Measurements from ENCODE around the gene NCAPH2.

Gene NCAPH2

DNA sequence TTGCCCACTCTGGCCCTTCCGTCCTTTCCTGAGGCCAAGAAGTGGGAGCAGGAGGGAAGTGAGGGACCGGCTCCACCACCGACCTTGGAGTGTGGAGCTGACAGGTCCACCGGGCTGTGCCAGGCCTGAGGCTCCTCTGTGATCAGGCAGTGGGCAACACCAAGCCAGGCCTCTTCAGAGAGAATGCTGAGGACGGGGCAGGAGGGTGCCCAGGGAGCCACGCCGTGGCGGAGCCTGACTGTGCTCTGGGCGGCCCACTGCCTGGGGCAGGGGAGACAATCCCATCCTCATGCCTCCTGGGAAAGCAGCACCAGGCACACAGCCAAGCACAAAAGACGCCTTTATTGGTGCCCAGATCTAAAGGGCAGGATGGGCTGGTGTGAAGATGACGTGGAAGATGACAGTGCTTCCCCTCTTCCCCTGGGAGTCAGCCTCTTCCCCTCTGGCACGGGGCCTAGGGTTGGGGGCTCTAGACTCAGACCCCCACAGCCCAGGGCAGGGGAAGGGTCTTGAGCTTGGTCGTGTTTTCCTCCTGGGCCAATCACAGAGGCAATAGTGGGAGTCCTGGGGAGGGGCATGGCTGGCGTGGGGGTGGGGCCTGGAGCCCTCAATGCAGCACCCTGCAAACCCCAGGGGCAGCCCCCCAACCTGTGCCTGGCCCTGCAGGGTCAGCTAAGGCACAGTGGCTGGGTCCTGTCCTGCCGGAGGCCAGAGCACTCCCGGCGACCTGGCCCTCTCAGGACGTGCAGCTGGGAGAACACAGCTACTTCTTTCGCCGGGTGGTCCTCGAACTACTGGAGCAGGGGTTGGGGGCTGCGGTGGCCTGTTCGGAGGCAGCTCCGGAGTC lies 5.2 kb upstream of the NCAPH2 start:
- in situ Hi-C loops (cut with MboI; ENCODE audit: low sequenced_read_pairs, unreplicated experiment), result no loop called here
- TF ChIP-seq, protein P1, sequence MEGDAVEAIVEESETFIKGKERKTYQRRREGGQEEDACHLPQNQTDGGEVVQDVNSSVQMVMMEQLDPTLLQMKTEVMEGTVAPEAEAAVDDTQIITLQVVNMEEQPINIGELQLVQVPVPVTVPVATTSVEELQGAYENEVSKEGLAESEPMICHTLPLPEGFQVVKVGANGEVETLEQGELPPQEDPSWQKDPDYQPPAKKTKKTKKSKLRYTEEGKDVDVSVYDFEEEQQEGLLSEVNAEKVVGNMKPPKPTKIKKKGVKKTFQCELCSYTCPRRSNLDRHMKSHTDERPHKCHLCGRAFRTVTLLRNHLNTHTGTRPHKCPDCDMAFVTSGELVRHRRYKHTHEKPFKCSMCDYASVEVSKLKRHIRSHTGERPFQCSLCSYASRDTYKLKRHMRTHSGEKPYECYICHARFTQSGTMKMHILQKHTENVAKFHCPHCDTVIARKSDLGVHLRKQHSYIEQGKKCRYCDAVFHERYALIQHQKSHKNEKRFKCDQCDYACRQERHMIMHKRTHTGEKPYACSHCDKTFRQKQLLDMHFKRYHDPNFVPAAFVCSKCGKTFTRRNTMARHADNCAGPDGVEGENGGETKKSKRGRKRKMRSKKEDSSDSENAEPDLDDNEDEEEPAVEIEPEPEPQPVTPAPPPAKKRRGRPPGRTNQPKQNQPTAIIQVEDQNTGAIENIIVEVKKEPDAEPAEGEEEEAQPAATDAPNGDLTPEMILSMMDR (IDR thresholded peaks at IDR 0.05; ENCODE audit: borderline replicate concordance, control extremely low read depth, extremely low read depth, insufficient read depth, missing control alignments), result no peak
- DNase-seq (ENCODE audit: low spot score), result no peak

DNA sequence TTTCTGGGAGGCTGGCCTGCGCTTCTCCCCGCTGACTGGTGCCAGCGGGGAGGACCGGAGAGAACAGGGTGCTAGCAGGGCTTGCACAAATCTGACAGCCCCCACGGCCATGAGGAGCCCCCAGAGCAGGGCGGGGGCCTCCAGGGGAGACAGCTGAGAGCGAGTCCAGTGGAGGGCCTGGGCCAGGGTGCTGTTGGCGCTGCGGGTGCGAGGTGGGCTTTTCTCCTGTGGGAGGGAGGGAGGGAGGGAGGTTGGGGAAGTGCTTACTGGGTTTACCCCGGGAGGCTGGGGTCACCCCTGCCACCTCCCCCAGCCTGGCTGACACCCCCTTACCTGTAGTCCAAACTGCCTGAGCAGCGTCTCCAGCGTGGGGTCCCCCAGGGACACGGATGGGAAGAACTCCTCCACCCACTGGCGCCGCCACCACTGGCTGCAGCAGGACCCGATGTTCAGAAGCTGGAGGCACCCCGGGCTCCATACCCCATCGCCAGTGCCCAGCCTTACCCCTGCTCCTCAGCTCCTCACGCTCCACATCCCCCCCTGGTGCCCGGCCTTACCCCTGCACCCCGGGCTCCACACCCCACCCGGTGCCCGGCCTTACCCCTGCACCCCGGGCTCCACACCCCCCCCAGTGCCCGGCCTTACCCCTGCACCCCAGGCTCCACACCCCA lies 4.4 kb upstream of the NCAPH2 start:
- TF ChIP-seq, protein P1 (IDR thresholded peaks at IDR 0.05; ENCODE audit: borderline replicate concordance, control extremely low read depth, extremely low read depth, insufficient read depth, missing control alignments), result no peak

GRCh38 chr22:50504369-50505211 lies 3.4 kb upstream of the NCAPH2 start:
- DNase-seq (ENCODE audit: low spot score), result no peak
- in situ Hi-C loops (cut with MboI; ENCODE audit: low sequenced_read_pairs, unreplicated experiment), result no loop called here
- TF ChIP-seq, protein P1 (IDR thresholded peaks at IDR 0.05; ENCODE audit: borderline replicate concordance, control extremely low read depth, extremely low read depth, insufficient read depth, missing control alignments), result no peak

More for the DNA sequence above, 4.4 kb upstream of the NCAPH2 start:
- DNase-seq (ENCODE audit: low spot score), result no peak
- in situ Hi-C loops (cut with MboI; ENCODE audit: low sequenced_read_pairs, unreplicated experiment), result no loop called here

DNA sequence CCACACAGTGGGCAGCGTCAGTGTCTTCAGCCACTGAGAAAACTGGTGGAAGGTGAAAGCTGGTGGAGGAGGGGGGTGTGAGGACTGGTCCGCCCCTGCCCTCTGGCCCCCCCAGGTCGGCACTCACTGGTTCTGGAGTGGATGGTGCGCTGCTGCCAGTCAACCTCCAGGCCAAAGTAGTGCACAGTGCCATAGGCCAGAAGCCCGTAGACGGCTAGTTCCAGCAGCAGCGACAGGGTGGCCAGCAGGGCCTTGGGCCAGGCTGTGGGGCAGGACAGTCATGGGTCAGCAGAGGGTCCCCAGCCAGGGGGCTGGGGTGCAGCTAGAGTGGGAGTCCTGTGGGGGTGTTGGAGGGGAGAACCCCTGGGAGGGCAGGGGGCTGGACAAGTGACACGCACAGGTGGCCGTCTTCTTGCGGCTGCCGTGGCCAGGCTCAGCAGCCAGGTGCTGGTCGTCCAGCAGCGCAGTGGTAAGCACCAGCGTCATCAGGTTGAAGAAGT lies 2.7 kb upstream of the NCAPH2 start:
- in situ Hi-C loops (cut with MboI; ENCODE audit: low sequenced_read_pairs, unreplicated experiment), result no loop called here
- TF ChIP-seq, protein P1 (IDR thresholded peaks at IDR 0.05; ENCODE audit: borderline replicate concordance, control extremely low read depth, extremely low read depth, insufficient read depth, missing control alignments), result no peak
- no peak for DNase-seq (ENCODE audit: low spot score)

GRCh38 chr22:50505776-50506610 lies 2.0 kb upstream of the NCAPH2 start:
- TF ChIP-seq, protein P1 (IDR thresholded peaks at IDR 0.05; ENCODE audit: borderline replicate concordance, control extremely low read depth, extremely low read depth, insufficient read depth, missing control alignments), result no peak
- in situ Hi-C loops (cut with MboI; ENCODE audit: low sequenced_read_pairs, unreplicated experiment), result no loop called here
- no peak for DNase-seq (ENCODE audit: low spot score)
